Activated naive CD4-positive, alpha-beta T cell treated with anti-CD3 and anti-CD28 coated beads for 36 hours (primary cell): ENCODE measurements around the gene CLEC5A. TPM values are rescaled to one million over a fixed set of nuclear protein-coding genes. Genes with fewer than 3 reads are reported as not detected.
"Not testable (repeated sequence)": the region's sequence is repeated elsewhere in the genome, so short reads cannot be mapped to it uniquely, and the experiment has no call there.

Experiments used
- CTCF ChIA-PET: fragments of 350-600 bp; sonication (Branson Sonifier 250); formaldehyde crosslinking; loops from one replicate; lab custom pipeline; 2021; ENCODE audit warnings: antibody characterized with exemption; lab: Charles Lee
- DNase-seq: peaks from one replicate; pipeline ENCODE4 v3.0.0-alpha.2; 2020
- H3K27ac Mint-ChIP-seq: one replicate; pipeline ENCODE4 v1.8.0; 2021; ENCODE audit warnings: mild to moderate bottlenecking, mixed read lengths
- H3K27me3 Mint-ChIP-seq: one replicate; pipeline ENCODE4 v1.8.0; 2021; ENCODE audit warnings: low read depth, mixed read lengths
- H3K36me3 Mint-ChIP-seq: one replicate; pipeline ENCODE4 v1.8.0; 2021; ENCODE audit warnings: low read depth, mixed read lengths
- H3K4me1 Mint-ChIP-seq: one replicate; pipeline ENCODE4 v1.8.0; 2021; ENCODE audit warnings: low read depth, mixed read lengths
- H3K4me3 Mint-ChIP-seq: one replicate; pipeline ENCODE4 v1.8.0; 2021; ENCODE audit warnings: mild to moderate bottlenecking, moderate library complexity, mixed read lengths
- H3K9me3 Mint-ChIP-seq: one replicate; pipeline ENCODE4 v1.8.0; 2021; ENCODE audit warnings: mixed read lengths
- intact Hi-C: fragments of 100-400 bp; cut with micrococcal nuclease; formaldehyde crosslinking; loops from one replicate; pipeline ENCODE4 v1.15.1; 2023
- total RNA-seq, 2 experiments: library from RNA; stranded (reverse); gene quantifications; one replicate each; pipeline ENCODE4 v1.2.3, GENCODE V29; 2021

CLEC5A gene
- total RNA-seq: not detected

- Mint-ChIP-seq H3K9me3 (peaks cover 5% of the 10 kb centered on the region), H3K4me3 (no peak within 1 kb of the TSS), H3K4me1 (peaks cover 8% of the 10 kb centered on the region), H3K27ac (no peak within 1 kb of the TSS), H3K36me3 (no peaks in the 10 kb centered on the region), H3K27me3 (peaks cover 2% of the 10 kb centered on the region)
- CTCF ChIA-PET: no interaction called here
- no peak for DNase-seq
- intact Hi-C loops: no loop called here
Observed at GRCh38 chr7:141946796-141947195, at the start of gene CLEC5A. Gene CLEC5A, minus strand, starts transcription at chr7:141946974. Its CDS starts 682 bp downstream, at chr7:141946292.

GRCh38 chr7:141993354-141993753 is 46.6 kb upstream of the CLEC5A start:
- H3K36me3 Mint-ChIP-seq: no peaks in the 10 kb centered on the region
- H3K4me3 Mint-ChIP-seq: no peak overlapping the region
- CTCF ChIA-PET: interaction anchor here (1.0 kb wide), 1 partner anchor 13 kb away, joined by 3 read pairs; no protein-coding TSS in a partner anchor
- intact Hi-C loops: no loop called here
- peaks cover 7% of the 10 kb centered on the region for H3K27me3 Mint-ChIP-seq
- H3K27ac Mint-ChIP-seq: no peak overlapping the region
- no peak for DNase-seq
- no peaks in the 10 kb centered on the region for H3K4me1 Mint-ChIP-seq
- H3K9me3 Mint-ChIP-seq: no peaks in the 10 kb centered on the region

- H3K4me3 Mint-ChIP-seq: no peak overlapping the region
- H3K9me3 Mint-ChIP-seq: no peaks in the 10 kb centered on the region
- CTCF ChIA-PET: interaction anchor here (1.0 kb wide), 1 partner anchor 14 kb away, joined by 3 read pairs; no protein-coding TSS in a partner anchor
- H3K4me1 Mint-ChIP-seq: no peaks in the 10 kb centered on the region
- H3K36me3 Mint-ChIP-seq: no peaks in the 10 kb centered on the region
- intact Hi-C loops: no loop called here
- DNase-seq: no peak
- no peak overlapping the region for H3K27ac Mint-ChIP-seq
- peaks cover 7% of the 10 kb centered on the region for H3K27me3 Mint-ChIP-seq
Observed at GRCh38 chr7:141992688-141993087, 45.9 kb upstream of the CLEC5A start.

- Mint-ChIP-seq H3K9me3 (no peaks in the 10 kb centered on the region), H3K4me1 (no peaks in the 10 kb centered on the region), H3K27ac (no peak overlapping the region), H3K4me3 (no peak overlapping the region), H3K36me3 (no peaks in the 10 kb centered on the region), H3K27me3 (peaks cover 7% of the 10 kb centered on the region)
- DNase-seq: no peak
- CTCF ChIA-PET: no interaction called here
- intact Hi-C loops: no loop called here
Observed at GRCh38 chr7:141992156-141992555, 45.4 kb upstream of the CLEC5A start.

- Mint-ChIP-seq H3K27me3 (peaks cover 2% of the 10 kb centered on the region), H3K9me3 (no peaks in the 10 kb centered on the region), H3K36me3 (no peaks in the 10 kb centered on the region), H3K4me1 (no peaks in the 10 kb centered on the region), H3K27ac (no peak overlapping the region), H3K4me3 (no peak overlapping the region)
- DNase-seq: no peak
- CTCF ChIA-PET: no interaction called here
- intact Hi-C loops: no loop called here
Observed at GRCh38 chr7:141991140-141991539, 44.4 kb upstream of the CLEC5A start.

GRCh38 chr7:141990011-141990725 is 43.4 kb upstream of the CLEC5A start:
- intact Hi-C loops: no loop called here
- CTCF ChIA-PET: no interaction called here
- H3K27me3 Mint-ChIP-seq: peaks cover 2% of the 10 kb centered on the region
- H3K36me3 Mint-ChIP-seq: no peaks in the 10 kb centered on the region
- H3K27ac Mint-ChIP-seq: no peak overlapping the region
- H3K9me3 Mint-ChIP-seq: no peaks in the 10 kb centered on the region
- no peak overlapping the region for H3K4me3 Mint-ChIP-seq
- no peak for DNase-seq
- no peaks in the 10 kb centered on the region for H3K4me1 Mint-ChIP-seq

GRCh38 chr7:141987803-141988202 is 41.0 kb upstream of the CLEC5A start:
- DNase-seq, H3K4me3 Mint-ChIP-seq, intact Hi-C loops, H3K9me3 Mint-ChIP-seq, H3K27me3 Mint-ChIP-seq, H3K4me1 Mint-ChIP-seq, H3K27ac Mint-ChIP-seq, H3K36me3 Mint-ChIP-seq: not testable (repeated sequence)
- CTCF ChIA-PET: interaction anchor here (1.5 kb wide), 1 partner anchor 12 kb away, joined by 6 read pairs; no protein-coding TSS in a partner anchor

GRCh38 chr7:141986923-141987322 is 40.1 kb upstream of the CLEC5A start:
- Mint-ChIP-seq H3K4me1 (no peaks in the 10 kb centered on the region), H3K36me3 (no peaks in the 10 kb centered on the region), H3K27ac (no peak overlapping the region), H3K4me3 (no peak overlapping the region), H3K9me3 (no peaks in the 10 kb centered on the region), H3K27me3 (peaks cover 2% of the 10 kb centered on the region)
- CTCF ChIA-PET: interaction anchor here (1.5 kb wide), 1 partner anchor 11 kb away, joined by 6 read pairs; no protein-coding TSS in a partner anchor
- intact Hi-C loops: no loop called here
- no peak for DNase-seq

- H3K4me1 Mint-ChIP-seq, H3K36me3 Mint-ChIP-seq, CTCF ChIA-PET: not testable (repeated sequence)
Observed at GRCh38 chr7:141985926-141986325, 39.2 kb upstream of the CLEC5A start.

GRCh38 chr7:141979568-141979967 is 32.8 kb upstream of the CLEC5A start:
- no peak overlapping the region for H3K4me3 Mint-ChIP-seq
- H3K4me1 Mint-ChIP-seq: peaks cover 18% of the 10 kb centered on the region
- H3K27ac Mint-ChIP-seq: no peak overlapping the region
- no peak for DNase-seq
- H3K9me3 Mint-ChIP-seq: no peaks in the 10 kb centered on the region
- no peaks in the 10 kb centered on the region for H3K36me3 Mint-ChIP-seq
- CTCF ChIA-PET: no interaction called here
- no peaks in the 10 kb centered on the region for H3K27me3 Mint-ChIP-seq
- intact Hi-C loops: loop anchor here (5.0 to 10.0 kb wide), 8 partner anchors 222 to 1235 kb away; no protein-coding TSS in a partner anchor

More at GRCh38 chr7:141985926-141986325, 39.2 kb upstream of the CLEC5A start:
- DNase-seq, H3K9me3 Mint-ChIP-seq, H3K4me3 Mint-ChIP-seq, intact Hi-C loops, H3K27ac Mint-ChIP-seq, H3K27me3 Mint-ChIP-seq: not testable (repeated sequence)

GRCh38 chr7:141978351-141978750 is 31.6 kb upstream of the CLEC5A start:
- intact Hi-C loops: loop anchor here (5.0 to 10.0 kb wide), 8 partner anchors 221 to 1236 kb away; no protein-coding TSS in a partner anchor
- Mint-ChIP-seq H3K4me1 (peaks cover 18% of the 10 kb centered on the region), H3K4me3 (no peak overlapping the region), H3K27me3 (no peaks in the 10 kb centered on the region), H3K36me3 (no peaks in the 10 kb centered on the region), H3K9me3 (no peaks in the 10 kb centered on the region), H3K27ac (no peak overlapping the region)
- CTCF ChIA-PET: interaction anchor here (1.4 kb wide), 1 partner anchor 323 kb away, joined by 4 read pairs; no protein-coding TSS in a partner anchor
- no peak for DNase-seq

GRCh38 chr7:141976524-141977245 is 29.9 kb upstream of the CLEC5A start:
- DNase-seq: no peak
- Mint-ChIP-seq H3K27me3 (no peaks in the 10 kb centered on the region), H3K4me1 (peaks cover 18% of the 10 kb centered on the region), H3K4me3 (peak overlapping the region; percentile 76), H3K36me3 (no peaks in the 10 kb centered on the region), H3K9me3 (no peaks in the 10 kb centered on the region), H3K27ac (no peak overlapping the region)
- CTCF ChIA-PET: interaction anchor here (0.6 to 5.1 kb wide), 38 partner anchors 11 to 436 kb away, joined by 3 to 41 read pairs (median 4); partner anchors contain the start of genes MGAM2 and PRSS37
- intact Hi-C loops: loop anchor here (1.0 to 10.0 kb wide), 11 partner anchors 213 to 1238 kb away; no protein-coding TSS in a partner anchor
